Prostate gland (tissue), 2 donors: ENCODE measurements around the gene SUZ12.
"Not testable (repeated sequence)": the region's sequence is repeated elsewhere in the genome, so short reads cannot be mapped to it uniquely, and the experiment has no call there.

Experiments used
- POLR2A ChIP-seq: fragments of 450-650 bp; IDR thresholded peaks from one replicate; pipeline ENCODE4 v1.6.1; 2016; ENCODE audit warnings: antibody characterized with exemption, mild to moderate bottlenecking
- TF ChIP-seq, protein P1 (sequence below), 4 experiments: fragments of 200-600 bp in 2 of 4; fragments of 450-650 bp in 2 of 4; sonication (generic) in 2 of 4; IDR thresholded peaks; 1 replicate in 3 of 4; 2 replicates in 1 of 4; pipeline ENCODE4 v1.5.1; 2016 to 2019; ENCODE audit warnings: antibody characterized with exemption in 4 of 4, mild to moderate bottlenecking in 2 of 4, moderate library complexity in 2 of 4

DNA sequence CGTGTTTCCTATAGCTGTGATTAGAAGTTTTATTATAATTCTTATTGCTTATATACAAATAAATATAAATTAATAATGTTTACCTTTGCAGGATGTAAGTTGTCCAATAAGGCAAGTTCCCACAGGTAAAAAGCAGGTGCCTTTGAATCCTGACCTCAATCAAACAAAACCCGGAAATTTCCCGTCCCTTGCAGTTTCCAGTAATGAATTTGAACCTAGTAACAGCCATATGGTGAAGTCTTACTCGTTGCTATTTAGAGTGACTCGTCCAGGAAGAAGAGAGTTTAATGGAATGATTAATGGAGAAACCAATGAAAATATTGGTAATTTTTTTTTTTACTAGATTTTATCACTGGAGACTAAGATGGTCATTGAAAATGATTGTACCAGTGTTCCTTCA is 38.6 kb downstream of the SUZ12 start:
- TF ChIP-seq, protein P1, sequence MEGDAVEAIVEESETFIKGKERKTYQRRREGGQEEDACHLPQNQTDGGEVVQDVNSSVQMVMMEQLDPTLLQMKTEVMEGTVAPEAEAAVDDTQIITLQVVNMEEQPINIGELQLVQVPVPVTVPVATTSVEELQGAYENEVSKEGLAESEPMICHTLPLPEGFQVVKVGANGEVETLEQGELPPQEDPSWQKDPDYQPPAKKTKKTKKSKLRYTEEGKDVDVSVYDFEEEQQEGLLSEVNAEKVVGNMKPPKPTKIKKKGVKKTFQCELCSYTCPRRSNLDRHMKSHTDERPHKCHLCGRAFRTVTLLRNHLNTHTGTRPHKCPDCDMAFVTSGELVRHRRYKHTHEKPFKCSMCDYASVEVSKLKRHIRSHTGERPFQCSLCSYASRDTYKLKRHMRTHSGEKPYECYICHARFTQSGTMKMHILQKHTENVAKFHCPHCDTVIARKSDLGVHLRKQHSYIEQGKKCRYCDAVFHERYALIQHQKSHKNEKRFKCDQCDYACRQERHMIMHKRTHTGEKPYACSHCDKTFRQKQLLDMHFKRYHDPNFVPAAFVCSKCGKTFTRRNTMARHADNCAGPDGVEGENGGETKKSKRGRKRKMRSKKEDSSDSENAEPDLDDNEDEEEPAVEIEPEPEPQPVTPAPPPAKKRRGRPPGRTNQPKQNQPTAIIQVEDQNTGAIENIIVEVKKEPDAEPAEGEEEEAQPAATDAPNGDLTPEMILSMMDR (IDR thresholded peaks at IDR 0.05) = not testable (repeated sequence)
- not testable (repeated sequence) for TF ChIP-seq POLR2A
